Glomerular endothelial cell (primary cell): ENCODE data around the gene USP40. TPM values are rescaled to one million over a fixed set of nuclear protein-coding genes. Genes with fewer than 3 reads are reported as not detected.

Experiments used
- DNase-seq: peaks from one replicate; pipeline ENCODE4 v3.0.0-alpha.2; 2011; ENCODE audit warnings: low read depth, low spot score; ENCODE audit errors: extremely low read depth
- total RNA-seq: library from RNA; depleted of rRNA; stranded (reverse); fragments of >200 nt; gene quantifications from 2 replicates; pipeline ENCODE4 v1.2.3, GENCODE V29; 2015

USP40 gene
- total RNA-seq, 1 donor from 2014 or later: 27.5 TPM

- no peak for DNase-seq
Measured at GRCh38 chr2:233463586-233463985, 103.0 kb downstream of the USP40 start.

- no peak for DNase-seq
Measured at GRCh38 chr2:233462826-233463470, 103.6 kb downstream of the USP40 start.

GRCh38 chr2:233462202-233462785 lies 104.3 kb downstream of the USP40 start:
- no peak for DNase-seq

GRCh38 chr2:233461481-233461891 lies 105.1 kb downstream of the USP40 start:
- DNase-seq: no peak

- DNase-seq: no peak
Measured at GRCh38 chr2:233460726-233461441, 105.7 kb downstream of the USP40 start.

- no peak for DNase-seq
Measured at GRCh38 chr2:233459426-233459825, 107.2 kb downstream of the USP40 start.

- DNase-seq: no peak
Measured at GRCh38 chr2:233458826-233459225, 107.8 kb downstream of the USP40 start.

GRCh38 chr2:233458031-233458610 lies 108.5 kb downstream of the USP40 start:
- no peak for DNase-seq

GRCh38 chr2:233457356-233457755 lies 109.2 kb downstream of the USP40 start:
- DNase-seq: no peak

GRCh38 chr2:233456934-233457333 lies 109.6 kb downstream of the USP40 start:
- DNase-seq: no peak

GRCh38 chr2:233456111-233456510 lies 110.5 kb downstream of the USP40 start:
- no peak for DNase-seq

GRCh38 chr2:233455491-233455890 lies 111.1 kb downstream of the USP40 start:
- DNase-seq: no peak

- DNase-seq: no peak
Measured at GRCh38 chr2:233455006-233455405, 111.6 kb downstream of the USP40 start.

- no peak for DNase-seq
Measured at GRCh38 chr2:233453916-233454315, 112.7 kb downstream of the USP40 start.

- no peak for DNase-seq
Measured at GRCh38 chr2:233453111-233453915, 113.3 kb downstream of the USP40 start.

GRCh38 chr2:233451950-233452349 lies 114.6 kb downstream of the USP40 start:
- DNase-seq: no peak

- no peak for DNase-seq
Measured at GRCh38 chr2:233450864-233451575, 115.6 kb downstream of the USP40 start.

- no peak for DNase-seq
Measured at GRCh38 chr2:233449921-233450863, 116.4 kb downstream of the USP40 start.
